HG03159 (cell line): ENCODE measurements around the gene MYEOV.

ENCODE experiments used
- ATAC-seq: cut with Tn5 transposase; IDR thresholded peaks from one replicate; pipeline ENCODE4 v1.9.1; 2021; ENCODE audit warnings: mild to moderate bottlenecking, moderate library complexity; ENCODE audit not compliant: unreplicated experiment

Gene MYEOV

GRCh38 chr11:69314555-69314954 lies 20.6 kb downstream of the MYEOV start:
- ATAC-seq = no peak

- ATAC-seq = no peak
Measured at GRCh38 chr11:69316956-69317355, 23.0 kb downstream of the MYEOV start.

DNA sequence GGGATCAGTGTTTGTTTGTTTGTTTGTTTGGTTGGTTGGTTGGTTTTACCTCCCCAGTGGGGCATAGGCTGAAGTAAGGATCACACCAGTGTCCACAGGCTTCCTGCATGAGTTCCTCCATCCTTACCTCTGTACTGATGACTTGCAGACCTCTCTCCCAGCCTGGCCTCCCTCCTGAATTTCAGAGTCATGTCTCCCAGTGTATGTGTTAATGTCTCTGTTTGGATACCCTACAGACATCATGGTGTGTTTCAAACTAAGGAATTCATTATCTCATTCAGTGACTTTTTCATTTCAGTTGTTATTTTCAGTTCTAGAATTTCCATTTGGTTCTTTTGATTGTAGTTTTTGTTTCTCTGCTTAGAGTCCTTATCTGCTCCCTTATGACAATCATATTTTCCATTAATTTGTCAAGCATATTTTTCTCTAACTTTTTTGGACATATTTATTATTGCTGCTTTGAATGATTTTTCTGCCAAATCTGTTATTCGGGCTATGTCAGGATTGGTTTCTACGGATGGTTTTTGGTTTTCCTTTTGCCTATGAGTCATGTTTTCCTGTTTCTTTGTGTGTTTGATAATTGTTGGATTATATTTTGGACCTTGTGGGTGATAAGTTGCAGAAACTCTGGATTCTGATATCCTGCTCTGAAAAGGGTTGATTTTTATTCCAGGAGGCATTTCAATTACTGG lies 23.6 kb downstream of the MYEOV start:
- no peak for ATAC-seq

DNA sequence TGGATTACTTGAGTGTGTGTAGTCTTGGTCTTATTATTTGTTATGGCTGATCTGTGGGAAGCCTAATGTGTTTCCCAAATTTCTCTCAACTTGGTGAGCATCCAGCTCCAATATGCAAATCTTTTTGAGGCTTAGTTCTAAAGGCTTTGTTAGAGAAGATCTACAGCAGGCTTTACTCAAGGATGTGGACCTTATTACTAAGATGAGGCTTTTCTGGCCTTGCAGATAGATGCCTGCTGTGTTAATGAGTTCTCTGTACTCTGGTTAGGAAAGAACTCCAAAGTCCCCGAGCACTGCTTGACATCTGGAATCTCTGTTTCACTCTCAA lies 24.1 kb downstream of the MYEOV start:
- no peak for ATAC-seq

GRCh38 chr11:69319255-69320106 lies 25.5 kb downstream of the MYEOV start:
- no peak for ATAC-seq

DNA sequence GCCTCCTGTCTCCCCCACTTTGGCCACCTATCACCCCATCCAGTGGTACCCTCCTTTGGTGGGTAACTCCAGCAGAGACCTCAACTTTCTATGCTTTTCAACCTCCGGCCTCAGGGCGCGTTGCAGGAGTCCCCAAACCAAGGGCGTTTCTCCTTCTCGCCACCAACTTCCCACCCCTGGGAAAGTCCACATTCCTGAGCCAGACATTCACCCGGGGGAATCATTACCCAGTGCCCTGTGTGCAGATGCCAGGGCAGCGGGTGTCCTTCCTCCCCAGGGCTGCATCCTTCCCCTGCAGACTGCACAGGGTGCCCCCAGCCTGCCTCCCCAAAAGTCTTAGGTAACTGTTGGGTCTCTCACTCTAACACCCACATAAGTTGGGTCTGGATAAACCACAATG lies 26.4 kb downstream of the MYEOV start:
- ATAC-seq = no peak

DNA sequence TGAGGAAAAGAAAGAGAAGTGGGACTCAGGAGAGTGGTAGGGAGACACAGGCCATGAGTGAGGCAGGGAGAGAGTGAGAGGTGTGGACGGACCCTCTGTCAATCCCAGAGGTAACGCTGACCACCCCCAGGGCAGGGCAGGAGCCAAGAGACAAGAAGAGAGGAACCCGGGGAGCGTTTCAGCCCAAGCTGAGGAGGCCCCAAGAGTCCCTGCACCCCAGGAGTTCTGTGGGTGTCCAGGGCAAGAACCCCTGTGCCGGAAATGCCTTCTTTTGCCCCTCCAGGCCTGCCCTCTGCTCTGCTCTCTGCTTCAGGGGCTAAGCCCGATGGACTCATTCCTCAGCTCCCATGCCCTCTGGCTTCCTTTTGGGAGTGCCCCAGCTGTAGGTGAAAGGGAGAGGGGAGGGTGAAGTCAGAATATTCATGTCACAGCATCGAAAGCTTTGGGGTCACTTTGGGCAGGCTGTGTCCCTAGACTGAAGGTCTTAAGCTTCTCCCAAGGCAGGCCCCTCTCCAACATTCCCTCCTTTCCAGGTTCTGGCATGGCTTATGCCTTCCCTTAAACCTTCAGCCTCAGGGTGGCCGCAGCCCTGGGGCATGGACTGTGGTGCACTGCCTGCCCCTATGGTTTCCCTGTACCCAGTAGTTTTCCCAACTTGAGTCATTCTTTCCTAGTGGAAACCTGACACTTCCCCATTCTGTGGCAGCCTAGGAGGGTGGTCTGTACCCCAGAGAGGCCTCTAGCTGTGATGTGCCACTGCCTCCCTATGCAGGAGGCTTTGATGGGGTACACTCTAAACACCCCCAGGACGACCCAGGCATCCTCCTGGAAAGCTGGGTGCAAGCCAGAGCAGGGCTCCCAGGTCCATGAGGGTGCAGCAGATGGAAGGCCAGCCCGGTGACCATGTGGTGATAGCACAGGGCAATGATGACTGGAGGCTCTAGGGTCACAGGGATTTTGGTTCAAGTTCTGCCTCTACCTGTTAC lies 27.1 kb downstream of the MYEOV start:
- ATAC-seq = no peak

DNA sequence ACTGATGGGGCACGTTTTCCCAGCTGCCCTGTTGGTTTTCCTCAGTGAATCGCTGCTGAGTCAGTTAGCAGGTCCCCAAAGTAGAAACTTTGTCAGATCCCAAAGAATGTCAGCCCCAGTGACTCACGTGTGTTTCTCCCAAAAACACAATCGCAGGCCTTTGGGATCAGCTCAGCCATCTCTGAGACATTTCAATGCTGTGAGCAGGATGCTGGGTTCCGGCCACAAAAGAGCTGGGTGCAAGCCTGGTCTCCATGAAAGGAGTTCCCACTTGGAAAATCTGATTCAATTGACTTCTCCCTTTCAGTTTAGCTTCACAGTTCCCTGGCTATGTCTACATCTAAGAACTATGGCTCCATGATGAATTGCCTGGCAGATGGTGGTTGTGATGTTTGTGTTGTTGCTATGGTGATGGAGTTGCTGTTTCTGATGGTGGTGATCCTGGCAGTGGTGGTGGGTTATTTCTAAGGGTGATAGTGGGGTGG lies 28.0 kb downstream of the MYEOV start:
- ATAC-seq = no peak

- no peak for ATAC-seq
Measured at GRCh38 chr11:69325446-69325845, 31.5 kb downstream of the MYEOV start.

- ATAC-seq = no peak
Measured at GRCh38 chr11:69326622-69327219, 32.8 kb downstream of the MYEOV start.

DNA sequence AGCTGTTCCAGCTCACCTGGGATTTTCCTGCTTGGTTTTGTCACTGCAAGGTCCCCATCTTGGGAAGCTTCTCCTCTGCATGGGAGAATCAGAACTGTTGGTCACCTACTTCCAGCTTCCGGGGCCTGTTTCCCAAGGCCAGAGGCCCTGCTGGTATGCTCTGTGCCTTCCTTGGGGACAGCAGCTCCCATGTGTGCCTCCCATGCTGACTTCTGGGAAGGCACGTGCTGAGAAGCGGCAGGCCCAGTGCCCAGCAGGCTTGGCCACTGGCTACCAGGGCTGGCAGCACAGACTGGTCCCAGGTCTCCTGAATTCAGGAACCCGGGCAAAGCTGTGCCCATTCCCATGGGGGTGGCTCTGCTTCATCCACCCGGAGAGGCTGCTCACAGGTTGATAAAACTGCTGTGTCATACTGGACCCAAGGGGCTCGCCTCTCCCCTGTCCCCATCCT lies 33.8 kb downstream of the MYEOV start:
- ATAC-seq = no peak

- ATAC-seq = no peak
Measured at GRCh38 chr11:69328231-69328630, 34.3 kb downstream of the MYEOV start.

- no peak for ATAC-seq
Measured at GRCh38 chr11:69329581-69329980, 35.6 kb downstream of the MYEOV start.

DNA sequence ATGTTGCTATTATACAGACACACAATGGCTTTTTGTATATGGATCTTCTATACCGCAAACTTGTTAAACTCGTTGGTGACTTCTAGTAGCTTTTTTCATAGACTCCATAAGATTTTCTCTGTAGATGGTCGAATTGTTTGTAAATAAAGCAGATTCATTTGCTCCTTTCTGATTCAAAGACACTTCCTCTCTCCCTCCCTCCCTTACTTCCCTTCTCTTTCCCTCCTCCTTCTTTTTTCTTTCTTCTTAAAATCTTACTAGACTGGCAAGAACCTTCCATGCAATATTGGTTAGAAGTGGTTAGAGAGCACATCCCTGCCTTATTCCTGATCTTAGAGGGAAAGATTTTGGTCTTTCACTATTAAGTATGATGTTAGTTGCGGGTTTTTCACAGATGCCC lies 36.4 kb downstream of the MYEOV start:
- ATAC-seq = no peak

DNA sequence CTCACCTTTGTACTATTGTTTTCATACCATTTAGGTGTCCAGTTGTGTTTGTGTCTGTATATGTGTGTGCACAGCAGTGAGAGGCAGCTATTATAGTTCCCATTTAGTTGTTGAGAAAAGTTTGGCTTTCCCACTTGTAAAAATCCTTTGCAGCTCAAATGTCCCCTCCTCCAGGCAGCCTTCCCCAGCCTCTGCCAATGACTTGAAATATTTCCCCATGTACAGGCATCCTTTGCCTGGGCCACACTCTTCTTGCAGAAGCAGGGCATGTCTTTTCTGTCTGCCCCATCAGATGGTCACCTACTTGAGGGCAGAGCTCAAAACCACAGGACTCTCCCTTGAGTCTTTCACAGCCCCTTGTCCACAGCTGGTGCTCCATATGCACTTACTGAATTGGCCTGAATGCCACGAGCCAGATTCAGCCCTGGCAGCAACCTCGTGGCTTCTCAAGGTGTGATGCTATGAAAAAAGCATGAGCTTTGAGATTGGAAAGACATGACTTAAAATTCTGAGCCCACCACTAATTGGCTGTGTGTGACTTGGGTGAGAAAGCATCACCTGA lies 39.3 kb downstream of the MYEOV start:
- ATAC-seq = no peak

- no peak for ATAC-seq
Measured at GRCh38 chr11:69333879-69334278, 39.9 kb downstream of the MYEOV start.

- ATAC-seq = no peak
Measured at GRCh38 chr11:69335007-69335780, 41.2 kb downstream of the MYEOV start.

GRCh38 chr11:69335781-69336405 lies 41.9 kb downstream of the MYEOV start:
- ATAC-seq = no peak

DNA sequence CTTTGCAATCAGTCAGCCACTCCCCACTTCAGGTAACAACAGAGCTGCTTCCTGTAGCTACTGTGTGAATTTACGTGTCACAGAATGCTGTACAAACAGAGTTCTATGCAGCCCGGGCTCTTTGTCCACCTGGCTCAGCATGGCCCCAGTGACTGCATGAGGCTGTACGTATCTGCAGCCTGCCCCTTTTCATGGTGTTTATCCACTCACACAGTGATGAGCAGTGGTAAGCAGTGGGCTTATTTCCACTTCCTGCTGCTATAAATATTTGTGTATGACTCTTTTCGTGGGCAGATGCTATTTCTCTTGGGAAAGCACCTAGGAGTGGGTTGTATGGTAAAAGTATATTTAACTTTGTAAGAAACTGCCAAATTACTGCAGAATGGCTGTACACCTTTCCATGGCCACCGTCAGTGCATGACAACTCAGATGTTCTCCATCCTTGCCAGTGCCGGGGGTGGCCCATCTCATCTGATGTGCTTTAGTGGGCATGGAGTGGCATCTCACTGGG lies 43.3 kb downstream of the MYEOV start:
- peak; percentile 50 for ATAC-seq
